Activated T-cell treated with anti-CD3 and anti-CD28 coated beads, Interleukin-2, amount 50 U/mL, for 1 hour (primary cell): ENCODE results near the gene R3HDM2.
A peak's percentile ranks its signal among the peaks of the same experiment; 100 is the strongest.

Experiments used
- DNase-seq: peaks from one replicate; pipeline ENCODE4 v3.0.0-alpha.2; 2020

R3HDM2 gene

GRCh38 chr12:57430931-57431566, at the start of gene R3HDM2:
Gene R3HDM2 (minus strand): TSS chr12:57431043. CDS start chr12:57310428, 120,615 bp downstream.
- DNase-seq: peak; percentile 95

DNA sequence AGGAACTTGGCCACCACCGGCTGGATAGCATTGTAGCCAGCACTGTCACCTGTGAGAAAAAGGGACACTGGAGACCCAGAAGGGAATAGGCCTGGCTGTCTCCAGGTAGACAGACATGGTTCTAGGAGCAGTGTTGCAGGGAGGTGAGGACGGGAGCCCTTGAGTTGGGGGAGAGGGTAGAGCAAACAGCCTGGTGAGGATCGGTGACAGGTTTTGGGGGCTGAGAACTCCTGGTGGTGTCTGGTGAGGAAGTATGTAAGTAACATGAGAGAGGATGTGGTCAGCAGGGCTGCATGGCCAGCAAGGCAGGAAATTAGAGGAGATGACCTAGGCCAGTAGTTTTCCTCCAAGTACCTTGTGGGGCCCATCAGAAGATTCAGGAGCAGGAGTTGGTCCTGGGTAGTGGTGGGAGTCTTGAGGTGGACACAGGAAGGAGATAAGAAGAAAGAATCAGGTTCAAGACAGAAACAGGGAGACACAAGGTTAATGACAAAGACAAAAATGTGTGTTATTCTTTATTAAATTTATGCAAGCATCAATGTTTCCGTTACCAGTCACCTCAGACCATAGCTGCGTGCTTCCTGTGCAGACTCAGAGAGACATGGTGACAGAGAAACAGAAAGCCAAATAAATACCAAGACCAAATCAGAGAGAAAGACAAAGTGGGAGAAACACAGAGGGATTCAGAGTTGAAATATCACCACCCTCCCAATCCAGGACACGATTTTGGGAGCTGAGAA, 48.7 kb upstream of the R3HDM2 start, which contains the start of gene ARHGAP9:
ARHGAP9 (minus strand) TSS at position 491 of the 740 bp plus-strand sequence; CDS start at position 31, 460 bp downstream.
- peak; percentile 67 for DNase-seq

GRCh38 chr12:57479043-57479375, 48.2 kb upstream of the R3HDM2 start:
- no peak for DNase-seq

- peak; percentile 73 for DNase-seq
These were observed 47.2 kb upstream of the R3HDM2 start for GRCh38 chr12:57477710-57478681.

DNA sequence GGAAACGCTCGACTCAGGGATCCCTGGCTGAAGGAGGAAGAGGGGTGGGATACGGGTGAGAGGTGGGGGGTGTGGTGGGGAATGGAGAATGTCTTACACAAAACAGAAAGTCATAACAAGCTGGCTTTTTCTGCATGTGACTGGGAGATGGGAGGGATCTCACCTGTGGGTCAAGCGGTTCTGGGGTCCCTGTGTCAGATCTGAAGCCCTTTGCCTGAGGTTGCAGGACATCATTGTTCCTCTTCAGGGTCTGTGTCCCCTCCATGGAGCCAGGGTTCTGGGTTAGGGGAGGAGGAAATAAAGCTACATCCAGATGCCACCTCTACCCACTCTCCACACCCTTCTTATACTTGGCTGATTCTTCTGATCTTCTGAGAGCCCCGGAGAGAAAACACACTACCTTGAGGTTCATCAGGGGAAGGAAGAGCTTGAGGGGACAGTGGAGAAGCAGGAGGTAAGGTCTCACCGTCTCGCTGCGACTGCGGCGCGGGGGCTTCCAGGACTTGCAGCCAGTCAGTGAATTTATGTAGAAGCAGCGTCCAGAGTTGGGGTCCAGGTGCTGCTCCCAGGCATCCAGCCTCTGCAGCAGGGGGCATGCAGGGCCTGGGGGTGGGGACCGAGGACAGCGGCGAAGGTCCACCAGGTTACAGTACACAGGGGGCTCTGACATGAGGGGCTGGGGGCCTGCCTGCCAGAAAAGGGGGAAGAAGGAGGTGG, 46.3 kb upstream of the R3HDM2 start:
- DNase-seq: no peak

DNA sequence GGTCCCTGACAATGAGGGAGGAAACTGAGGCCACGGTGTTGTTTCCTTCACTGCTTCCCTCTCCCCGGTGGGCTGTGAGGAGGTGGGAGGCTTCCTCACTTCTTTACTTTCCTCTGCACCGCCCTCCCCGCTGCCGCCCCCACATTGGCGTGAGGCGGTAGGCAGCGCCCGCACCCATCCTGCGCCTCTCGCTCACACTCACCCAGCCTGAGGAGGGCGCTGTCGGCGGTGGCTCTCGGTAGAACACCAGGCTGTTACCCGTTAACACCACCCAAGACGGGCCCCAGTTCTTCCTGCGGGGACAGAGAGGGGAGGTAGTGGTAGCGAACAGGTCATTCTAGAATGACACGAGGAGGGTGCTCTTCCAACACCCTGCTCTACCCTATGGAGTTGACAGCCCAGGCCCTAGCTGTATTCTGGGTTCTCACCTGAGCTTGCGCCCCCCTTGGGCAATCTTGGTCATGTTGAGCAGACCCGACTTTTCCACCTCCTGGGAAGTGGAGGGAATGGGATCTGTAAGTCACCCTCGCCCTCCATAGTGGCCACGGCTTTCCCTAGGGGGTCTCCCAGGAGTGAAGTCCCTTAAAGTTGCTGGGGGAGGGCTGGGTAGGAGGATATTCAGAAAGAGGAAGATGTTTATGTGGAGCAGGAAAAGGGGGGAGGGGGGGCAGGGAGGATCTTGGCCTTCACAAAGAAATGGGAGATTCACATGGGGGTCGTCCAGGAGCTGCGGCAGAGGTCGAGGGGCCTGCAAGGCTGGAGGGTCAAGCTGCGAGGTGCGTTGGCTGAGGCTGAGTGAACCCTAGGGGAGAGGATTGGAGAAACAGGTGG, 45.5 kb upstream of the R3HDM2 start:
- DNase-seq: peak; percentile 77

GRCh38 chr12:57475271-57476161, 44.7 kb upstream of the R3HDM2 start:
- no peak for DNase-seq

- no peak for DNase-seq
These were observed 44.0 kb upstream of the R3HDM2 start for GRCh38 chr12:57474862-57475261.

GRCh38 chr12:57474430-57474829, 43.6 kb upstream of the R3HDM2 start:
- DNase-seq: no peak

- no peak for DNase-seq
These were observed 43.0 kb upstream of the R3HDM2 start for GRCh38 chr12:57473886-57474285.

- DNase-seq: no peak
These were observed 42.5 kb upstream of the R3HDM2 start for GRCh38 chr12:57473392-57473791.

GRCh38 chr12:57472391-57472790, 41.5 kb upstream of the R3HDM2 start:
- no peak for DNase-seq

- DNase-seq: peak; percentile 26
These were observed 40.8 kb upstream of the R3HDM2 start for GRCh38 chr12:57471661-57472060.

GRCh38 chr12:57470970-57471656, 40.3 kb upstream of the R3HDM2 start:
- DNase-seq: no peak

- DNase-seq: no peak
These were observed 39.6 kb upstream of the R3HDM2 start for GRCh38 chr12:57470286-57470969.

- DNase-seq: no peak
These were observed 38.7 kb upstream of the R3HDM2 start for GRCh38 chr12:57469296-57470164.

- no peak for DNase-seq
These were observed 37.1 kb upstream of the R3HDM2 start for GRCh38 chr12:57467915-57468314.

GRCh38 chr12:57467212-57467874, 36.5 kb upstream of the R3HDM2 start:
- no peak for DNase-seq
